ENCODE data around the gene SLC43A3. TPM values are rescaled to one million over a fixed set of nuclear protein-coding genes. Genes with fewer than 3 reads are reported as not detected.

SLC43A3 gene
- total RNA-seq (2022; extraction: Qiagen RNA extraction): 0.36 to 0.72 TPM (median 0.46 TPM) in 5 replicates

DNA sequence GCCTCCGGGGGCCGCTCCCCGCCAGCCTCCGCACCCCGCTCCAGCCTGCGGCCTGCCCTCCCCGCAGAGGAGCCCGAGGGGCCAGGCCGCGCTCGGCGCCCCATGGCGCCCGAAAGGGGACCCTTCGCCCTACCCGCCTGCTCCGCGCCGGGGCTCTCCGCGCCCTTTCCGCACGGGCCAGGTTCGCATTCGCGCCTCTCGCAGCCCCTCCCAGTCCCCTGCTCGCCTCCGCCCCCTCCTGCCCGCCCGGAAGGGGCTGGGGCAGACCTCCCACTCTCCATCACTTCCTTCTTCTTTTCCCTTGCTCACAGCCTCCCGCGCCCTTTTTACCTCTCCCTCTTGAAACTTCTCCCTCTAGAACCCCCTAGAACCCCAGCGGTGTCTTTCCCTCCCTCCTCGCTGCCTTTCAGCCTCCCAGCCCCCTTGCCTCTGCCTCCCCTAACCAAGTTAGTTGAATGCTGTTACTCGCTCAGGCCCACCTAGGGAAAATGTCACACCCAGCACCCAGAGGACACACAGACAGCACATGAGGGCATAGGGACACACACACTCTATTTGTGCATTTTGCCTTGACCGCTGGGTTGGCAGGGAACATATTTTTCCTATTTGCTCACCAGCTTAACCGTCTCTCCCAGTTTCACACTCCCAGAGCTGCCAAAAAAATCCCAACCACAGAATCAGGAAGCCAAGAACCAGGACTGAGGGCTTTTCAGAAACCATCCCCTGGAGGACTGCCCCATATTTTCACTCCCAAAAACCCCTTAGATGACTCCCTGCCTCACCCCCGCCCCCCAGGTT lies at the start of gene SLC43A3:
Gene SLC43A3 (minus strand): TSS at position 193 of the 798 bp plus-strand sequence. CDS start 949 bp downstream, outside the sequence.

DNA sequence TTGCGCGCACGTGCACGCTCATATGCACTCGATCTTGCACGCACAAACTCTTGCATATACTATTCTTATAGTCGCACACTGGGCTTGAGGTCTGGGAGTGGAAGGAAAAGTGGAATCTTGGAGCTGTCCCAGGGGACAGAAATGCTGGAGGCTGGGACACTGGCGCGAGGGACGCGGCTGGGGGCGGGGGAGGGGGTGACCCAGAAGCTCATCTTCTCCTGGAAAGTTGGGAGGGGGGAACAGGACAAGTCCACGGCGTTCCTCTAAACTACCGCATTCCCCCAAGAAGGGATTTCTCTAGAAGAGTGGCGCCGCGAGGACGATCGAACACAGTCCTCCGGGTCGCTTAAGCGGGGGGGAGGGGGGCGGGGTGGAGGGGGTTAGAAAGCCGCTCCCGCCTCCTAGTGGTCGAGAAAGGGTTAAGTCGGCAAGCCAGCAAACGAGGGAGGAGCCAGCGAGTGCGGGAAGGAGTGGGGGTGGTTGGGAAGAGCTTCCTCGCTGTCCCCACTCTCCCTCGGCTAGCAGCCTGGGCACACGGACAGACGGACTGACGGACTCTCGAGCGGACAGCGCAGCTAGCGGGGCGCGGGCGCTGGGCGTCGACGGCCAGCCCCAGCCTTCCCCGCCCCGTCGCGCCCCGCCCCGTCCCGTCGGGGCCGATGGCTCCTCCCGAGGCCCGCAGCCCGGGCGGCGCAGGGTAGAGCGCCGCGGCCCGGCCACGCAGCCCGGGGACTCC lies 33.3 kb upstream of the SLC43A3 start, which contains the start of gene RTN4RL2:
Gene RTN4RL2 (plus strand): TSS at position 507 of the 736 bp plus-strand sequence. CDS start 338 bp downstream, outside the sequence.

DNA sequence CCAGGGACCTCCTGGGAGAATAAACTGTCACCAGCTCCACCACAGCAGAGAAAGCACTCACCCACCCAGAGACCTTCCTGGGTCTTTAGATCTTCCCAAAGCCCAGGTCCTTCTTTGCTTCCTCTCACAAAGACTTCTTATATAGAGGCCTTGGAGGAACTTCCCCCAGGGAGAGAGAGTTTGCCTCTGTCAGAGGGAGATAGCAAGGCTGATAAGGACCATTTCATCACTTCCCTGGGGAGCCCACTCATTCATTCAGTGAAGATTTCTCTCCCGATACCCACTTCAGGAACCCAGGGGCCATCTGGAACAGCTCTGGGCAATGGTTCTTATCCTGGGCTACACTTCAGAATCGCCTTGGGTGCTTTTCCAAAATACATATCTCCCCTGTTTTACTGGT lies 36.4 kb downstream of the SLC43A3 start, which contains the start of gene PRG2:
Gene PRG2 (minus strand): TSS at position 116 of the 400 bp plus-strand sequence. CDS start 706 bp downstream, outside the sequence.

DNA sequence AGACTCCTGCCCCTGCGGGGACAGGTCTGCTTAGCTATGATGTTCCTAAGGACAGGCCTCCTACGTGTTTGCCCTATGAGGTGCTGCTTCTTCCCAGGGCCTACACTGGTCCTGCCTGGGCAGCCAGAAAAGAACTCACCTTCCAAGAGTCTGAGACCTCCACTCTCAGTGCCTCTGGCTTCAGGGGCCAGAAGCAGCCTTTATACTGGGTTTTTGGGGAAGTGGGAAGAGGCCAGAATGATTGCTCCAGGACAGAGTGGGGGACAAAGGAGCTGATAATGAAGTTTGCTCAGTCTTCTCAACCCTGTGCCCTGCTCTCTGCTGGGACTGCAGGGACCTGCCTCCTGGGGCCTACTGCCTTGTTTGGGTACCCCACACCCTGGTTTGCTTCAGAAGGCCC lies 45.9 kb downstream of the SLC43A3 start, which contains the start of gene PRG3:
Gene PRG3 (minus strand): TSS at position 176 of the 400 bp plus-strand sequence. CDS start 442 bp downstream, outside the sequence.

Other genes starting within 250 kb of the SLC43A3 start
- 0.02 TPM in 1 of 5 replicates, not detected in the others for gene LRRC55, start 245.2 kb downstream of the SLC43A3 start, total RNA-seq (2022; extraction: Qiagen RNA extraction)
- gene APLNR, start 189.9 kb downstream of the SLC43A3 start, total RNA-seq (2022; extraction: Qiagen RNA extraction): 0.05 to 0.07 TPM (median 0.06 TPM) in 5 replicates
- 68.1 to 86.9 TPM (median 84.8 TPM) in 5 replicates for gene TNKS1BP1, start 102.2 kb downstream of the SLC43A3 start, total RNA-seq (2022; extraction: Qiagen RNA extraction)
- 211 to 261 TPM (median 224 TPM) in 5 replicates for gene SSRP1, start 91.2 kb downstream of the SLC43A3 start, total RNA-seq (2022; extraction: Qiagen RNA extraction)
- 0.05 to 0.24 TPM (median 0.16 TPM) in 5 replicates for gene P2RX3, start 88.8 kb downstream of the SLC43A3 start, total RNA-seq (2022; extraction: Qiagen RNA extraction)
- gene PRG3, start 46.0 kb downstream of the SLC43A3 start, total RNA-seq (2022; extraction: Qiagen RNA extraction): not detected in 5 replicates
- gene PRG2, start 36.5 kb downstream of the SLC43A3 start, total RNA-seq (2022; extraction: Qiagen RNA extraction): 0.08 TPM in 1 of 5 replicates, not detected in the others
- gene RTN4RL2, start 33.4 kb upstream of the SLC43A3 start, total RNA-seq (2022; extraction: Qiagen RNA extraction): 59.0 to 127 TPM (median 116 TPM) in 5 replicates
- gene SLC43A1, start 88.6 kb upstream of the SLC43A3 start, total RNA-seq (2022; extraction: Qiagen RNA extraction): 2.7 to 3.2 TPM (median 3.1 TPM) in 5 replicates
- gene TIMM10, start 103.6 kb upstream of the SLC43A3 start, total RNA-seq (2022; extraction: Qiagen RNA extraction): 161 to 178 TPM (median 168 TPM) in 5 replicates
- not detected in 5 replicates for gene SMTNL1, start 110.5 kb upstream of the SLC43A3 start, total RNA-seq (2022; extraction: Qiagen RNA extraction)
- gene UBE2L6, start 140.6 kb upstream of the SLC43A3 start, total RNA-seq (2022; extraction: Qiagen RNA extraction): 31.0 to 34.0 TPM (median 32.4 TPM) in 5 replicates
- 0.38 to 0.85 TPM (median 0.66 TPM) in 5 replicates for gene SERPING1, start 170.6 kb upstream of the SLC43A3 start, total RNA-seq (2022; extraction: Qiagen RNA extraction)
- 0.22 to 0.47 TPM (median 0.27 TPM) in 5 replicates for gene YPEL4, start 222.8 kb upstream of the SLC43A3 start, total RNA-seq (2022; extraction: Qiagen RNA extraction)
- gene CLP1, start 230.6 kb upstream of the SLC43A3 start, total RNA-seq (2022; extraction: Qiagen RNA extraction): 27.6 to 32.6 TPM (median 29.4 TPM) in 5 replicates
- gene ZDHHC5, start 241.0 kb upstream of the SLC43A3 start, total RNA-seq (2022; extraction: Qiagen RNA extraction): 67.9 to 77.1 TPM (median 72.5 TPM) in 5 replicates

Measured in A549 treated with CORT108297 at 1 μM for 4 hours (cell line).